GM06990 (cell line): ENCODE data around the gene ALPK3.

ENCODE experiments used
- DNase-seq: peaks from one replicate; pipeline ENCODE4 v3.0.0-alpha.2; 2011; ENCODE audit not compliant: insufficient read length; ENCODE audit errors: extremely low read depth
- H3K27me3 ChIP-seq: replicated peaks from 2 replicates; pipeline ENCODE4 v1.6.0; 2011; ENCODE audit warnings: low read length; ENCODE audit not compliant: control insufficient read depth, insufficient read depth
- H3K36me3 ChIP-seq: 2 replicates; pipeline ENCODE4 v1.5.1; 2011; ENCODE audit warnings: low read length; ENCODE audit not compliant: control insufficient read depth, insufficient read depth
- H3K4me3 ChIP-seq: replicated peaks from 2 replicates; pipeline ENCODE4 v1.5.1; 2011; ENCODE audit warnings: low read depth, mild to moderate bottlenecking, control low read depth, low read length
- CTCF ChIP-seq: IDR thresholded peaks from 2 replicates; pipeline ENCODE4 v1.5.1; 2011; ENCODE audit warnings: low read length, control low read depth, mild to moderate bottlenecking, inconsistent platforms; ENCODE audit not compliant: insufficient read depth, poor library complexity, severe bottlenecking

Gene ALPK3

DNA sequence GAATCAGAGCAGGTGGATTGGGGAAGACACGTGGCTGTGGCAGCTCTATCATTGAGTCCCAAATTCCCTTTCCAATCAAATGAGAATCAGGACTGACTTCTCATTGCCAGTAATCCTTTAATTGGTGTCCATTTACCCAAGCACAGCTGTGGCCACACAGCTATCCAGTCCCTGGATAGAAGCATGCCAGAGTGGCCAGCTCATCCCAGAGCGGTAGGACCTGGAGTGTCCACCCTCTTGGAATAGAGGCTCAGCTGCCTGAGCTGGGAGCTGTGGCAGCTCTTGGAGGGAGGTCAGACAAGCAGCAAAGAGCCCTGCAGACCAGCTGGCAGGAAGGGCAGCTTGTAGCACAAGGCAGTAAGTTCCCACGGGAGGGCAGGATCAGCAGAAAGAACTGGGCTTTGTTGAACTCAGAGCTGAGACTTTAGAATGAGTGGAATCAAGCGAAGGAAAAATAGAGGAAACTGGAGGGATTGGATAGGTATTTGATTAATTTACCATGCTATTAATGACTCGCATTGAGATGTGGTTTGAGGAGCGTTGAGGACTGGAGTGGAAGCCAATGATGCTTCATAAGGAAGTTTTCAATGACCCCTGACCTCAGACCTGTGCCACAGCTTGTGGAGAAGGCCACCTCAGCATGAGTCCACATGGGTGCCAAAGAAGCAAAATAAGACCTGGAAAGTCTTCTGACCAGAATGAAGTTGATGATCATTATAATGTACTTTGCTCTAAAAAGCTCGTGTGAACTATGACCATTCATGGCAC lies 6.9 kb upstream of the ALPK3 start:
- TF ChIP-seq CTCF, result no peak

DNA sequence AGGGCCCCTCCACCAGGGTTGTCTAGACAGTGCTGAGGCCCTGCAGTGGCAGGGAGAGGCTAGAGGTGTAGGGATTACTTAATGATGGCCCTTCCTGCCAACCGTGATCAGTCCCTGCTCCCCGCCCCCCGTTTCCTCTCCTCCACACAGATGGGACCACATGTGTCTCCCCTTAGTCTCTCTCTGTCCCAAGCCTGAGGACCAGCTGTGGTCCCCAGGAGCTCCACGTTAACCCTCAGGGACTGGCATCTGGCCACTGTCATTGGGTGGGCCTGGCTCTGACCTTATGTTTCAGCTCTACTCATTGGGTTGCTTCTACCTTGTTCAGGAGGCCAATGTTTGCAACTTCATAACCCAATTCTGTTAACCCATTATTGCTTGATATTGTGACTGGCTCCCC lies 6.0 kb upstream of the ALPK3 start:
- no peak for TF ChIP-seq CTCF
- Histone ChIP-seq H3K27me3 (no peaks in the 10 kb centered on the region), H3K4me3 (no peak overlapping the region), H3K36me3 (no peaks in the 10 kb centered on the region; the same call in 1 of the 2 replicates)
- DNase-seq, result no peak

More for the DNA sequence above, 6.9 kb upstream of the ALPK3 start:
- no peak for DNase-seq
- Histone ChIP-seq H3K36me3 (no peaks in the 10 kb centered on the region; the same call in 1 of the 2 replicates), H3K4me3 (no peak overlapping the region), H3K27me3 (no peaks in the 10 kb centered on the region)

- no peak for TF ChIP-seq CTCF
- no peaks in the 10 kb centered on the region for H3K36me3 ChIP-seq
- no peaks in the 10 kb centered on the region for H3K27me3 ChIP-seq
- no peak for DNase-seq
- H3K4me3 ChIP-seq, result no peak overlapping the region
These were observed 5.3 kb upstream of the ALPK3 start for GRCh38 chr15:84811828-84812227.

- Histone ChIP-seq H3K4me3 (no peak overlapping the region), H3K36me3 (no peaks in the 10 kb centered on the region), H3K27me3 (no peaks in the 10 kb centered on the region)
- no peak for DNase-seq
- TF ChIP-seq CTCF, result no peak
These were observed 4.3 kb upstream of the ALPK3 start for GRCh38 chr15:84812842-84813241.

GRCh38 chr15:84813435-84813834 lies 3.7 kb upstream of the ALPK3 start:
- H3K36me3 ChIP-seq, result no peaks in the 10 kb centered on the region
- no peak for TF ChIP-seq CTCF
- H3K4me3 ChIP-seq, result no peak overlapping the region
- no peaks in the 10 kb centered on the region for H3K27me3 ChIP-seq
- DNase-seq, result no peak
